Lung (tissue), 12 donors: Measurements from ENCODE around the gene NAGLU. TPM values are rescaled to one million over a fixed set of nuclear protein-coding genes. Genes with fewer than 3 reads are reported as not detected.
A peak's percentile ranks its signal among the peaks of the same experiment; 100 is the strongest.

Experiments used
- ATAC-seq: fragments of 200-7000 bp; cut with Tn5 transposase; one replicate; pipeline ENCODE4 v1.9.1; 2020; ENCODE audit warnings: moderate number of reproducible peaks; ENCODE audit not compliant: insufficient read depth, low FRiP score
- DNase-seq, 3 donors: peaks; one replicate each; pipeline ENCODE4 v3.0.0-alpha.2; 2013 to 2017
- H3K27ac ChIP-seq, 2 donors: one replicate each; pipeline ENCODE4 v1.5.1; 2013; ENCODE audit warnings: mild to moderate bottlenecking in 2 of 2, moderate library complexity in 2 of 2, control low read depth in 1 of 2, inconsistent platforms in 1 of 2, low read depth in 1 of 2, low read length in 1 of 2
- H3K27me3 ChIP-seq, 3 donors: one replicate each; pipeline ENCODE4 v1.5.1; 2013; ENCODE audit warnings: low read length in 2 of 3; ENCODE audit not compliant: control insufficient read depth in 3 of 3, insufficient read depth in 3 of 3
- H3K36me3 ChIP-seq, 4 donors: one replicate each; pipeline ENCODE4 v1.5.1; 2013; ENCODE audit warnings: low read length in 4 of 4, mild to moderate bottlenecking in 1 of 4, moderate library complexity in 1 of 4; ENCODE audit not compliant: control insufficient read depth in 4 of 4, insufficient read depth in 4 of 4
- H3K4me1 ChIP-seq, 5 donors: one replicate each; pipeline ENCODE4 v1.5.1; 2013; ENCODE audit warnings: low read length in 5 of 5, mild to moderate bottlenecking in 2 of 5, moderate library complexity in 1 of 5; ENCODE audit not compliant: control insufficient read depth in 5 of 5, insufficient read depth in 5 of 5
- H3K4me3 ChIP-seq: one replicate; pipeline ENCODE4 v1.5.1; 2013; ENCODE audit warnings: mild to moderate bottlenecking, control low read depth, moderate library complexity
- H3K9ac ChIP-seq, 2 donors: one replicate each; pipeline ENCODE4 v1.5.1; 2013; ENCODE audit warnings: low read length in 2 of 2, control low read depth in 1 of 2; ENCODE audit not compliant: insufficient read depth in 1 of 2
- H3K9me3 ChIP-seq, 4 donors: one replicate each; pipeline ENCODE4 v1.5.1; 2013; ENCODE audit warnings: low read length in 3 of 4, mild to moderate bottlenecking in 1 of 4, moderate library complexity in 1 of 4; ENCODE audit not compliant: control insufficient read depth in 4 of 4, insufficient read depth in 3 of 4
- WGBS, 2 donors: extraction: QIAGEN DNeasy Blood & Tissue Kit; methylation state at CpG; one replicate each; pipeline ENCODE4 v1.1.7; 2013; 5-methylcytosine and 5-hydroxymethylcytosine counted together
- polyA plus RNA-seq, 2 donors: library from polyadenylated mRNA; stranded (reverse); fragments of 200-250 nt; gene quantifications; one replicate each; pipeline ENCODE4 v1.2.1, GENCODE V29; 2013
- total RNA-seq, 2 donors: library from RNA; depleted of rRNA in 1 of 2; stranded (reverse); fragments of >200 nt in 1 of 2; gene quantifications; one replicate each; pipeline ENCODE4 v1.2.1, GENCODE V29; 2014 to 2021
- TF ChIP-seq, protein P1 (sequence below): IDR thresholded peaks from 2 replicates; pipeline ENCODE4 v1.5.1; 2012; ENCODE audit warnings: mild to moderate bottlenecking; ENCODE audit errors: control extremely low read depth, extremely low read depth
- donor health status: control.
- donor health status: control.
- donor health status: Bipolar disorder and iron deficiency.
- donor health status: healthy.
- donor health status: DM: yes; HTN: yes; CAD: no.

Gene NAGLU
- total and polyA plus RNA-seq, 4 donors = 16.8 to 69.8 (median 35.1) TPM

DNA sequence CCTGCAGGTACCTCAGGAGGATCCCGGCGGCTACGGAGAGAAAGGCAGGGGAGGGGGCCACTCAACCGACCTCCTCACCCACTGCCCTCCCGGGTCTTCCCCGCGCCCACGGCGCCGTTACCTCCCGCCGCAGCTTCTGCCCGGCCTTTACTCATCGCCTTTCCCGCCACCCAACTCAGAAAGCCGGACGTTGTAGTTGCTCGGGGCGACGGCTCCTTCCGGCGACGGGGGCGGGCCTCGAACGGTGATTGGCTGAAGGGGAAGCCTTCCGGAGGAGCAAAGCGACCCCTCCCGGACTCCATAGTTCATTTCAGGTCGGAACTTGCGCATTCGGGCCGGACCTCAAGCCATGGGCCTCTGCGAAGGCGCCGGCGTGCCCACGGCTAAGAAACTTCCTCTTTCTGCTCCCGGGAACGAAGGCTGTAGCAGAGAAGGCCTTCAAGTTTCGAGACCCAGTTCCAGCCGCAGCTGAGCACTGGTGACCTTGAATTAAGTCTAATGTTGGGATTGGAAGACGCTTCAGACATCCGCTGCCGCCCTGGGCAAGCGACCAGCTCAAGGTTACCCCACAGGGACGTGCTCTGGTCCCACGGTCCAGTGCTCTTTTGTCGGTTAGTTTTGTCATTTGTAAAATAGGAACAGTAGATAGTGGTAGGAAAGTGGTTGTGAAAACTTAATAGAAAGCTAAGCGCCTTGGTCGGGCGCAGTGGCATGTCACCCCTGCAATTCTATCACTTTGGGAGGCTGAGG, 41.7 kb downstream of the NAGLU start, which contains the start of gene PSMC3IP:
Gene PSMC3IP, minus strand, starts transcription at position 198 of the 750 bp plus-strand sequence. Its CDS starts 43 bp downstream, at position 155.
- Histone ChIP-seq H3K9me3 (no peaks in the 10 kb centered on the region), H3K27ac (peak within 1 kb of the TSS; percentile 85 to 89), H3K4me3 (peak within 1 kb of the TSS; percentile 65), H3K9ac (peak within 1 kb of the TSS; percentile 16 to 53), H3K36me3 (peaks cover 25 to 42% (median 33%) of the 10 kb centered on the region in 4 donors), H3K27me3 (no peaks in the 10 kb centered on the region), H3K4me1 (peaks cover 0 to 23% (median 11%) of the 10 kb centered on the region in 5 donors)
- WGBS, 2 donors = 0% methylated on average over 50 to 52 of the region's 52 CpGs
- peak; percentile 94 for ATAC-seq
- DNase-seq = peak; percentile 95 to 97 (median 96)
- TF ChIP-seq, protein P1, sequence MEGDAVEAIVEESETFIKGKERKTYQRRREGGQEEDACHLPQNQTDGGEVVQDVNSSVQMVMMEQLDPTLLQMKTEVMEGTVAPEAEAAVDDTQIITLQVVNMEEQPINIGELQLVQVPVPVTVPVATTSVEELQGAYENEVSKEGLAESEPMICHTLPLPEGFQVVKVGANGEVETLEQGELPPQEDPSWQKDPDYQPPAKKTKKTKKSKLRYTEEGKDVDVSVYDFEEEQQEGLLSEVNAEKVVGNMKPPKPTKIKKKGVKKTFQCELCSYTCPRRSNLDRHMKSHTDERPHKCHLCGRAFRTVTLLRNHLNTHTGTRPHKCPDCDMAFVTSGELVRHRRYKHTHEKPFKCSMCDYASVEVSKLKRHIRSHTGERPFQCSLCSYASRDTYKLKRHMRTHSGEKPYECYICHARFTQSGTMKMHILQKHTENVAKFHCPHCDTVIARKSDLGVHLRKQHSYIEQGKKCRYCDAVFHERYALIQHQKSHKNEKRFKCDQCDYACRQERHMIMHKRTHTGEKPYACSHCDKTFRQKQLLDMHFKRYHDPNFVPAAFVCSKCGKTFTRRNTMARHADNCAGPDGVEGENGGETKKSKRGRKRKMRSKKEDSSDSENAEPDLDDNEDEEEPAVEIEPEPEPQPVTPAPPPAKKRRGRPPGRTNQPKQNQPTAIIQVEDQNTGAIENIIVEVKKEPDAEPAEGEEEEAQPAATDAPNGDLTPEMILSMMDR = no peak

DNA sequence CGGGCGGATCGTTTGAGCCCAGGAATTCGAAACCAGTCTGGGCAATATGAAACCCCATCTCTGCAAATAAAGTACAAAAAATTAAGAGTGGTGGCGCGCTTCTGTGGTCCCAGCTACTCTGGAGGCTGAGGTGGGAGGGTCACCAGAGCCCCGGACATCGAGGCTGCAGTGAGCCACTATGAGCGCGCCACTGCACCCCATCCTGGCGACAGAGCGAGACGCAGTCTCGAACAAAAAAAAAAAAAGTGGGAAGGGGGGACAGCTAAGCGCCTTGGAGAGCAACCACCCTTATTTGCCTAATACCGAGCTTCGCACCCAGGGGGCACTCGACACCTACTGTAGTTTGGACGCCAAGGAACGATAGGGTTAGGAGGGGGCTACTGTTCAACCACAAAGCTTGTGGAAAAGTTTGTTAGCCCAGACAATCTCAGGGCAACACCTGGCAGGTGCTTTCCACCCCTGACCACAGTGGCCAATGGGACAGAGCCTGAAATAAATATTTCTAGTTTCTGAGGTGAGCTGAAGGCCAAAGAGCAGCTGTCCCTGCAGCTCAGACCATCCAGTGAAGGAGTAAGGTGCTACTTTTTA, 42.3 kb downstream of the NAGLU start:
- WGBS, 2 donors = 0% methylated on average over 20 of the region's 20 CpGs
- ATAC-seq = peak; percentile 70
- peaks cover 25 to 42% (median 31%) of the 10 kb centered on the region in 4 donors for H3K36me3 ChIP-seq

DNA sequence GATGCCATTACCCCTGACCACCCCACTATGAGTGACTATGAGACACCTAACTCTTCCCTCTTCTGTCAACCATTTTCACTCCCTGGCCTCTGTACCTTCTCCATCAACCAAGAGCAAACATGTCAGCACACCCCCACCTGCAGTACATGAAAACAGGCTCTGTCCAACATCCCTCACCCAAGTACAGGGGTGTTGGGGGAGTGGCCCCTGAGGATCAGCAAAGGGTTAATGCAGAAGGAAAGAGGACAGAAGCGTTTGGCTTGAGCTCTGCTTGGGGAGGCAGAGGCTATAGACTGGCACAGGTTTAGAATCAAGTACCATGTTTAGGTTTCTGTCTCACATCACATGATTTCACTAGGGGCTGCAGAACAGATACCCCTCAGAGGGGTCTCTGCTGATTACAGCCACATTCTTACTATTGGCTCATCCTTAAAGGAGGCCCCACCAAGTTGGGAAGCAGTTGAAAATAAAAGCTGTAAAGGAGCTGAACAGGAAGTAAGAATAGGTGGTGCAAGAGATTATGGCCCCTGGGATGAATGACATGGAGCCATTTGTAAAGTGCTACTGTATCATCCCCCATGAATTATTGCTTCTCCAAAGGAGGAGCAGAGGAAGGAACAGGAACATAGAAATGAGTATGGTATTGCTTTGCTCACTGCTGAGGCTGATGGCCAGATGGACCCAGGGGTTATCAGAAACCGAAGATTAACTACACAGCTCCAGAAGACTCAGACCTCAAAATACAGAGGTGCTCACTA, 43.9 kb downstream of the NAGLU start:
- Histone ChIP-seq H3K9me3 (no peaks in the 10 kb centered on the region), H3K36me3 (peaks cover 22 to 45% (median 34%) of the 10 kb centered on the region in 4 donors), H3K4me3 (no peak overlapping the region), H3K27ac (no peak overlapping the region), H3K9ac (no peak overlapping the region), H3K4me1 (peaks cover 0 to 23% (median 11%) of the 10 kb centered on the region in 5 donors), H3K27me3 (no peaks in the 10 kb centered on the region)
- no peak for ATAC-seq
- 60 to 66% methylated on average over 2 of the region's 2 CpGs for WGBS, 2 donors
- DNase-seq = no peak
- TF ChIP-seq, protein P1 = no peak

More for the DNA sequence above, 42.3 kb downstream of the NAGLU start:
- peak; percentile 84 to 86 (median 86) for DNase-seq
- Histone ChIP-seq H3K27ac (peak overlapping the region; percentile 85 to 89), H3K9ac (peak overlapping the region; percentile 16 to 30), H3K27me3 (no peaks in the 10 kb centered on the region), H3K4me1 (peaks cover 0 to 23% (median 11%) of the 10 kb centered on the region in 5 donors), H3K9me3 (no peaks in the 10 kb centered on the region), H3K4me3 (peak overlapping the region; percentile 65)
- TF ChIP-seq, protein P1 = peak; percentile 51
